ACC112 (cell line): Measurements from ENCODE around the gene DLD.
"Not testable (repeated sequence)": the region's sequence is repeated elsewhere in the genome, so short reads cannot be mapped to it uniquely, and the experiment has no call there.

ENCODE experiments used
- H2AFZ ChIP-seq: fragments of 200-600 bp; sonication (generic); one replicate; pipeline ENCODE4 v1.6.0; 2017; ENCODE audit warnings: antibody characterized with exemption, low read length; ENCODE audit not compliant: unreplicated experiment
- H3K27ac ChIP-seq: fragments of 200-600 bp; sonication (generic); 2 replicates; pipeline ENCODE4 v1.5.1; 2014; ENCODE audit warnings: low read depth, mild to moderate bottlenecking, antibody characterized with exemption, low read length, moderate library complexity
- H3K27me3 ChIP-seq: fragments of 200-600 bp; sonication (generic); 2 replicates; pipeline ENCODE4 v1.6.1; 2014; ENCODE audit warnings: mild to moderate bottlenecking, antibody characterized with exemption, low read length, moderate library complexity, mixed read lengths; ENCODE audit not compliant: insufficient read depth
- H3K36me3 ChIP-seq: fragments of 200-600 bp; sonication (generic); 2 replicates; pipeline ENCODE4 v1.6.1; 2016; ENCODE audit warnings: mild to moderate bottlenecking, antibody characterized with exemption, low read length, moderate library complexity, mixed read lengths; ENCODE audit not compliant: insufficient read depth
- H3K4me1 ChIP-seq: fragments of 200-600 bp; sonication (generic); one replicate; pipeline ENCODE4 v1.6.1; 2016; ENCODE audit warnings: low read length, mixed read lengths; ENCODE audit not compliant: insufficient read depth, unreplicated experiment, control insufficient read depth
- H3K4me3 ChIP-seq: fragments of 200-600 bp; sonication (generic); 2 replicates; pipeline ENCODE4 v1.5.1; 2014; ENCODE audit warnings: mild to moderate bottlenecking, low read depth, low read length
- H3K79me2 ChIP-seq: fragments of 200-600 bp; sonication (generic); one replicate; pipeline ENCODE4 v1.6.0; 2016; ENCODE audit warnings: low read length; ENCODE audit not compliant: control insufficient read depth, unreplicated experiment, insufficient read depth

DLD gene

GRCh38 chr7:107890962-107891635, at the start of gene DLD:
TSS of gene DLD (plus strand) at chr7:107891183. CDS start at chr7:107891251, 68 bp downstream.
- H3K36me3 ChIP-seq: peaks cover 16% of the 10 kb centered on the region
- H3K27me3 ChIP-seq: peaks cover 6% of the 10 kb centered on the region; the same call in 1 of the 2 replicates
- H3K79me2 ChIP-seq: peaks cover 45% of the 10 kb centered on the region
- peak within 1 kb of the TSS; percentile 83 for H2AFZ ChIP-seq
- H3K4me3 ChIP-seq: peak within 1 kb of the TSS; percentile 94
- H3K4me1 ChIP-seq: peaks cover 22% of the 10 kb centered on the region
- H3K27ac ChIP-seq: peak within 1 kb of the TSS; percentile 73

- Histone ChIP-seq H3K27ac (no peak overlapping the region), H3K27me3 (peaks cover 16% of the 10 kb centered on the region), H3K79me2 (no peaks in the 10 kb centered on the region), H3K4me1 (no peaks in the 10 kb centered on the region), H2AFZ (no peak overlapping the region), H3K4me3 (no peak overlapping the region), H3K36me3 (no peaks in the 10 kb centered on the region)
Measured at GRCh38 chr7:107842213-107842612, 48.8 kb upstream of the DLD start.

- Histone ChIP-seq H3K4me3 (no peak overlapping the region), H3K79me2 (no peaks in the 10 kb centered on the region), H3K27ac (no peak overlapping the region), H2AFZ (no peak overlapping the region), H3K36me3 (no peaks in the 10 kb centered on the region), H3K27me3 (peaks cover 14% of the 10 kb centered on the region), H3K4me1 (no peaks in the 10 kb centered on the region)
Measured at GRCh38 chr7:107843184-107843583, 47.8 kb upstream of the DLD start.

GRCh38 chr7:107846324-107846723, 44.7 kb upstream of the DLD start:
- no peaks in the 10 kb centered on the region for H3K36me3 ChIP-seq
- H3K27ac ChIP-seq: no peak overlapping the region
- H2AFZ ChIP-seq: no peak overlapping the region
- H3K79me2 ChIP-seq: no peaks in the 10 kb centered on the region
- H3K27me3 ChIP-seq: no peaks in the 10 kb centered on the region
- H3K4me3 ChIP-seq: no peak overlapping the region
- no peaks in the 10 kb centered on the region for H3K4me1 ChIP-seq

GRCh38 chr7:107847168-107847835, 43.7 kb upstream of the DLD start:
- no peaks in the 10 kb centered on the region for H3K27me3 ChIP-seq
- H3K79me2 ChIP-seq: no peaks in the 10 kb centered on the region
- no peak overlapping the region for H3K4me3 ChIP-seq
- no peaks in the 10 kb centered on the region for H3K4me1 ChIP-seq
- H3K36me3 ChIP-seq: no peaks in the 10 kb centered on the region
- H2AFZ ChIP-seq: no peak overlapping the region
- H3K27ac ChIP-seq: no peak overlapping the region

- H3K79me2 ChIP-seq, H2AFZ ChIP-seq: not testable (repeated sequence)
Measured at GRCh38 chr7:107847836-107848175, 43.2 kb upstream of the DLD start.

GRCh38 chr7:107848211-107848610, 42.8 kb upstream of the DLD start:
- not testable (repeated sequence) for H3K4me3 ChIP-seq, H2AFZ ChIP-seq, H3K4me1 ChIP-seq, H3K79me2 ChIP-seq, H3K36me3 ChIP-seq, H3K27ac ChIP-seq, H3K27me3 ChIP-seq

More at GRCh38 chr7:107847836-107848175, 43.2 kb upstream of the DLD start:
- H3K4me3 ChIP-seq, H3K4me1 ChIP-seq, H3K27ac ChIP-seq, H3K27me3 ChIP-seq, H3K36me3 ChIP-seq: not testable (repeated sequence)

- no peak overlapping the region for H3K27ac ChIP-seq
- no peak overlapping the region for H3K4me3 ChIP-seq
- no peaks in the 10 kb centered on the region for H3K36me3 ChIP-seq
- H3K4me1 ChIP-seq: peaks cover 8% of the 10 kb centered on the region
- no peak overlapping the region for H2AFZ ChIP-seq
- no peaks in the 10 kb centered on the region for H3K27me3 ChIP-seq
- no peaks in the 10 kb centered on the region for H3K79me2 ChIP-seq
Measured at GRCh38 chr7:107850216-107850615, 40.8 kb upstream of the DLD start.

GRCh38 chr7:107850643-107851042, 40.3 kb upstream of the DLD start:
- no peaks in the 10 kb centered on the region for H3K79me2 ChIP-seq
- H2AFZ ChIP-seq: no peak overlapping the region
- H3K27ac ChIP-seq: no peak overlapping the region
- peaks cover 12% of the 10 kb centered on the region for H3K4me1 ChIP-seq
- no peaks in the 10 kb centered on the region for H3K36me3 ChIP-seq
- H3K4me3 ChIP-seq: no peak overlapping the region
- H3K27me3 ChIP-seq: no peaks in the 10 kb centered on the region

GRCh38 chr7:107854454-107854853, 36.5 kb upstream of the DLD start:
- no peaks in the 10 kb centered on the region for H3K36me3 ChIP-seq
- H3K4me3 ChIP-seq: no peak overlapping the region
- no peak overlapping the region for H3K27ac ChIP-seq
- H3K4me1 ChIP-seq: peaks cover 27% of the 10 kb centered on the region
- no peaks in the 10 kb centered on the region for H3K27me3 ChIP-seq
- no peaks in the 10 kb centered on the region for H3K79me2 ChIP-seq
- no peak overlapping the region for H2AFZ ChIP-seq

GRCh38 chr7:107854989-107855388, 36.0 kb upstream of the DLD start:
- Histone ChIP-seq H2AFZ (no peak overlapping the region), H3K4me3 (no peak overlapping the region), H3K27ac (no peak overlapping the region), H3K4me1 (peaks cover 27% of the 10 kb centered on the region), H3K27me3 (no peaks in the 10 kb centered on the region), H3K36me3 (no peaks in the 10 kb centered on the region), H3K79me2 (no peaks in the 10 kb centered on the region)
